Stimulated activated CD4-positive, alpha-beta T cell treated with anti-CD3 and anti-CD28 coated beads, Interleukin-1b, Interleukin-23, amount 100 ng/mL, for 4 hours (primary cell): ENCODE results near the gene EIF3A.

Experiments
- DNase-seq, 2 donors: peaks; one replicate each; pipeline ENCODE4 v3.0.0-alpha.2; 2020; ENCODE audit warnings: low read depth in 2 of 2

The EIF3A gene

GRCh38 chr10:119006451-119007210 lies 74.0 kb downstream of the EIF3A start:
- DNase-seq = no peak

GRCh38 chr10:119005362-119006043 lies 75.1 kb downstream of the EIF3A start:
- DNase-seq = no peak

- DNase-seq = no peak
Observed at GRCh38 chr10:119003572-119004289, 76.9 kb downstream of the EIF3A start.

GRCh38 chr10:119001717-119002500 lies 78.7 kb downstream of the EIF3A start:
- DNase-seq = no peak

- no peak for DNase-seq
Observed at GRCh38 chr10:118998183-118998582, 82.4 kb downstream of the EIF3A start.

GRCh38 chr10:118997379-118997778 lies 83.2 kb downstream of the EIF3A start:
- no peak for DNase-seq

- DNase-seq = no peak
Observed at GRCh38 chr10:118995739-118996138, 84.9 kb downstream of the EIF3A start.

- DNase-seq = no peak
Observed at GRCh38 chr10:118994321-118994720, 86.3 kb downstream of the EIF3A start.

- no peak for DNase-seq
Observed at GRCh38 chr10:118993214-118993613, 87.4 kb downstream of the EIF3A start.

GRCh38 chr10:118992496-118992895 lies 88.1 kb downstream of the EIF3A start:
- DNase-seq = no peak

GRCh38 chr10:118990326-118990725 lies 90.3 kb downstream of the EIF3A start:
- no peak for DNase-seq

GRCh38 chr10:118986815-118987790 lies 93.5 kb downstream of the EIF3A start:
- DNase-seq = no peak

- DNase-seq = no peak
Observed at GRCh38 chr10:118985576-118985975, 95.0 kb downstream of the EIF3A start.
